Right atrium auricular region (tissue), 2 donors: ENCODE results near the gene DGUOK. TPM values are rescaled to one million over a fixed set of nuclear protein-coding genes. Genes with fewer than 3 reads are reported as not detected.
A peak's percentile ranks its signal among the peaks of the same experiment; 100 is the strongest.
"Not testable (repeated sequence)": the region's sequence is repeated elsewhere in the genome, so short reads cannot be mapped to it uniquely, and the experiment has no call there.

Experiments used
- DNase-seq: peaks from one replicate; pipeline ENCODE4 v3.0.0-alpha.2; 2019; ENCODE audit warnings: low spot score
- H3K27ac ChIP-seq, 2 donors: fragments of 200-600 bp; sonication (generic); 1 replicate in 1 of 2; 2 replicates in 1 of 2; pipeline ENCODE4 v1.5.1; 2016 to 2019
- H3K27me3 ChIP-seq, 2 donors: fragments of 200-600 bp; sonication (generic); one replicate each; pipeline versions ENCODE4 v1.5.1 to v1.6.0; 2017 to 2019
- H3K36me3 ChIP-seq: fragments of 200-600 bp; sonication (generic); one replicate; pipeline ENCODE4 v1.5.1; 2016
- H3K4me1 ChIP-seq, 2 donors: fragments of 200-600 bp; sonication (generic); one replicate each; pipeline versions ENCODE4 v1.5.1 to v1.6.0; 2017 to 2019
- H3K4me3 ChIP-seq, 2 donors: fragments of 200-600 bp; sonication (generic); 1 replicate in 1 of 2; 2 replicates in 1 of 2; pipeline ENCODE4 v1.5.1; 2017 to 2019; ENCODE audit warnings: mild to moderate bottlenecking in 1 of 2, moderate library complexity in 1 of 2
- H3K9me3 ChIP-seq, 2 donors: fragments of 200-600 bp; sonication (generic); one replicate each; pipeline ENCODE4 v1.5.1; 2019
- total RNA-seq, 2 donors: library from RNA; depleted of rRNA; stranded (reverse); fragments of >200 nt; gene quantifications; one replicate each; pipeline ENCODE4 v1.1.0, GENCODE V29; 2016
- TF ChIP-seq, protein P1 (sequence below), 2 donors: fragments of 200-600 bp; sonication (generic); IDR thresholded peaks; one replicate each; pipeline ENCODE4 v1.5.1; 2019; ENCODE audit warnings: antibody characterized with exemption in 2 of 2

The DGUOK gene
- total RNA-seq, 2 donors from 2014 or later = 33.7 to 36.2 TPM

DNA sequence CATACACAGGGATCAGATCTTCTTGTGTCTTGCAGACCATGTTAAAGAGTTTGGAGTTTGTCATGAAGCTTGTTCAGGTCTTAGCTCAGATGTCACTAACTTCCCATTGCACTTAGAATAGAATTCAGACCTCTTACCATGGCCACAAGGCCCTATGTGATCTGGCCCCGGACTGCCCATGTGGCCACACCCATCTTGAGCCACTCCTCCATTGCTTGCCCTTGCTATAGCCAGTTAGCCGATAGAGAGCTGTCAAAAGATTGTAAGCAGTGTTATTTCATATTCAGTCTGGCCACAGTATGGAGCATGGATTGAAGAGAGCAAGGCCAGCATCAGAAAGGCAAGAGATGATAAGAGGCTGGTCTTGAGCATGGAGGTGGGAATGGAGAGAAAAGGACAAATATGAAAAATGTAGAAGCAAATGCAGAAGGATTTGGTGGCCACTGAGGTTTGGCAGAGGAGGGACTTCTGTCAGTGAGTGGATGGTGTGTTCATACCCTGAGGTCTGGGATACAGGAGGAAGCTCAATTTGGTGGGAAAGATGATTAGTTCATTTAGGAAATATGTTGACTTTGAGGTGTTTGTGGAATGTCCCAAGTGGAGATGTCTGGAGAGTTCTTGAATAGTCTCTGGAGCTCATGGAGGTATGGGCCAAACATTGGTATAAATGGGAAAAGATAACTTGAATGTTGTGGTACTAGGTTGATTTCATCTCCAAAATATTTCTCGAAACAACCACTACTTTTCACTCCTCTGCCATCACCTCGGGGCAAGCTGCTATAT lies 10.6 kb downstream of the DGUOK start:
- Histone ChIP-seq H3K4me1 (peaks cover 0 to under 1% of the 10 kb centered on the region in 2 donors), H3K27me3 (no peaks in the 10 kb centered on the region), H3K27ac (no peak overlapping the region), H3K36me3 (peaks cover 9% of the 10 kb centered on the region), H3K9me3 (no peaks in the 10 kb centered on the region), H3K4me3 (no peak overlapping the region)
- TF ChIP-seq, protein P1, sequence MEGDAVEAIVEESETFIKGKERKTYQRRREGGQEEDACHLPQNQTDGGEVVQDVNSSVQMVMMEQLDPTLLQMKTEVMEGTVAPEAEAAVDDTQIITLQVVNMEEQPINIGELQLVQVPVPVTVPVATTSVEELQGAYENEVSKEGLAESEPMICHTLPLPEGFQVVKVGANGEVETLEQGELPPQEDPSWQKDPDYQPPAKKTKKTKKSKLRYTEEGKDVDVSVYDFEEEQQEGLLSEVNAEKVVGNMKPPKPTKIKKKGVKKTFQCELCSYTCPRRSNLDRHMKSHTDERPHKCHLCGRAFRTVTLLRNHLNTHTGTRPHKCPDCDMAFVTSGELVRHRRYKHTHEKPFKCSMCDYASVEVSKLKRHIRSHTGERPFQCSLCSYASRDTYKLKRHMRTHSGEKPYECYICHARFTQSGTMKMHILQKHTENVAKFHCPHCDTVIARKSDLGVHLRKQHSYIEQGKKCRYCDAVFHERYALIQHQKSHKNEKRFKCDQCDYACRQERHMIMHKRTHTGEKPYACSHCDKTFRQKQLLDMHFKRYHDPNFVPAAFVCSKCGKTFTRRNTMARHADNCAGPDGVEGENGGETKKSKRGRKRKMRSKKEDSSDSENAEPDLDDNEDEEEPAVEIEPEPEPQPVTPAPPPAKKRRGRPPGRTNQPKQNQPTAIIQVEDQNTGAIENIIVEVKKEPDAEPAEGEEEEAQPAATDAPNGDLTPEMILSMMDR (IDR thresholded peaks at IDR 0.05) = no peak
- no peak for DNase-seq

DNA sequence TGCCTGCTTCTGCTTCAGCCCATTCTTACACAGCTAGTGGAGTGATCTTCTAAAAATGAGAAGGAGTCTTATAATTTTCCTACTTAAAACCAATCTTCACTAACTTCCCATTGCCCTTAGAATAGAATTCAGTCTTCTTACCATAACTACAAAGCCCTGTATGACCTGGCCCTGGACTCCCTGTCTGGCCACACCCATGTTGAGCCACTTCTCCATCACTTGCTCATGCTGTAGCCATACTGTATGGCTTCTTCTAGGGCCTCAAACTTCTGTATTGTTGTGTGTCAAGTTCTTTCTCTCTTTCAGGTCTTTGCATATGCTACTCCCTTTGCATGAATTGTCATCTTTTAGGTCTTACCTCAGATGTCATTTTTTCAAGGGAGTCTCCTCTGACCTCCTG lies 11.2 kb downstream of the DGUOK start:
- Histone ChIP-seq H3K27ac (no peak overlapping the region), H3K36me3 (peaks cover 4% of the 10 kb centered on the region), H3K27me3 (no peaks in the 10 kb centered on the region), H3K4me1 (no peaks in the 10 kb centered on the region), H3K4me3 (no peak overlapping the region), H3K9me3 (no peaks in the 10 kb centered on the region)
- no peak for DNase-seq
- TF ChIP-seq, protein P1 (IDR thresholded peaks at IDR 0.05) = no peak

DNA sequence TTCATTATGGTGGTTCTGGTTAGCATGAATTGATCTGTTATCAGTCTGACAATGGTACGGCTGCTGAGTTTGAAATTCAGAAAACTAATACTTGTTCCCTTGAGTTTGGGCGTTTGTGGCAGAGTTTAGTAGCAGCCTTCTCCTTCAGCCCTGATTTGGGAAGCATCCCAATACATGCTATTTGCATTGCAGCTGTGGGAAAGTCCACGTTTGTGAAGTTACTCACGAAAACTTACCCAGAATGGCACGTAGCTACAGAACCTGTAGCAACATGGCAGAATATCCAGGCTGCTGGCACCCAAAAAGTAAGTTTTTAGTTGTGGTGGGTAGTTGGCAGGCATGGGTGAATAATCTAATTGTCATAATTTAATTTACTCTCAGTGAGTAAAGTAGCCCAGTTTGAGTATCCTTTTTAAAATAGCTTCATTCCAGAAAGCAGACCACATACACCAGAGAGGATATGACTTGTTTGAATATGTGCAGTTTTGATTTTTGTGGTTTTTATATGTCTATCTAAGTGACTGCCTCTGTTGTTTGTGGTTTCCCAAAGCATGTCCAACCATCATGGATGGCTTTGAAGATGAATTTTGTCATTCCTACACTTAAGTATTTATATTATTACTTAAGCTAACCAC lies 12.2 kb downstream of the DGUOK start:
- no peaks in the 10 kb centered on the region for H3K4me1 ChIP-seq
- H3K27ac ChIP-seq = no peak overlapping the region
- H3K27me3 ChIP-seq = no peaks in the 10 kb centered on the region
- TF ChIP-seq, protein P1 (IDR thresholded peaks at IDR 0.05) = no peak
- H3K9me3 ChIP-seq = no peaks in the 10 kb centered on the region
- no peak overlapping the region for H3K4me3 ChIP-seq
- no peak for DNase-seq
- H3K36me3 ChIP-seq = no peaks in the 10 kb centered on the region

DNA sequence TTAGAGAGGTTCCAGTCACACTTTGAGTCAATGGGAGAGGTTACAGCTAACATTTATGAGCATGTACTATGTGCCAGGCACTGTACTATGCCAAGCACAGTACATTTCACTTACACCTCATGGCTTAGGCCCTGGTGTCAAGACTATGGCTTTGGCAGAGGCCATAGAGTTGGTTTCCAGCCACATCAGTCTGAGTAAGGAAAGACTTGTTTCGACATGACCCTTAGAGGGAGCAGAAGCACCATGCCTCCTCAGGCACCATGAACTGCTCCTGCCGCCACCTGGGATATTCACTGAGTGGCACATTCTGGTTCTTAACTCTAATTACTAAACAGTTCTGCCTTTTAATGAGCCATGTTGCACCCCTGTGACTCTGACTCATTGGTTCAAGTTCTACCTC lies 12.7 kb downstream of the DGUOK start:
- Histone ChIP-seq H3K4me3 (no peak overlapping the region), H3K36me3 (no peaks in the 10 kb centered on the region), H3K9me3 (no peaks in the 10 kb centered on the region), H3K27me3 (no peaks in the 10 kb centered on the region), H3K4me1 (no peaks in the 10 kb centered on the region), H3K27ac (no peak overlapping the region)
- no peak for DNase-seq
- TF ChIP-seq, protein P1 (IDR thresholded peaks at IDR 0.05) = peak in 1 of 2 donors; percentile 32

DNA sequence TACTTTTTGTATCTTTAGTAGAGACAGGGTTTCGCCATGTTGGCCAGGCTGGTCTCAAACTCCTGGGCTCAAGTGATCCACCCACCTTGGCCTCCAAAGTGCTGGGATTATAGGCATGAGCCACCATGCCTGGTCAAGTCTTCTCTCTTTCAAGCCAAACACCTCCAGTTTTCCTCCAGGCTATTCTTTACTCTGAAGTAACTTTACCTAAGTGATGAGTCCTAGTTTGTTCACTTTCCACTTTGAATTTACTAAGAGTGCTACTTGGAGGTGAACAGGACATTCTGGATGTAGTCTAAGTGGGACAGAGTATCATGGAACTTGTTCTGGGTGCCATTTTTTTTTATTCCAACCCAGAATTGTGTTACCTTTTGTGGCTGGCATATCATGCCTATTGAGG lies 13.4 kb downstream of the DGUOK start:
- not testable (repeated sequence) for H3K27me3 ChIP-seq, DNase-seq, H3K27ac ChIP-seq, H3K4me3 ChIP-seq, H3K36me3 ChIP-seq, H3K4me1 ChIP-seq, H3K9me3 ChIP-seq

DNA sequence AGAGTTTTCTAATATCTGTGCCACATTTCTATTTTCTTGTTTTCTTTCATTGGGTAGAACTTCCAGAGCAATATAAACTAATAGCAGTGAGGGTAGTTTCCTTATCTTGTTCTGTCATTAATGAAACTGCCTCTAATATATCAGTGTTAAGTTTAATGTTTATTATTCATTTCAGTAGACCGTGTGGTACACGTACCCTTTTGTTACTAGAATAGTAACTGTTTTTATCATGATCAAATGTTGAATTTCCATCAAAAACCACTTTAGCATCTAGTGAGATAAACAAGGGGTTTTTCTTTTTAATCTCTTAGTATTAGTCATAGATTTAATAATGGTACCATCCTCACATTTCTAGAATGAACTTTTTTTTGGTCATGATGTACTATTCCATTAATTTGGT lies 16.0 kb downstream of the DGUOK start:
- Histone ChIP-seq H3K27ac (no peak overlapping the region), H3K4me1 (no peaks in the 10 kb centered on the region), H3K9me3 (no peaks in the 10 kb centered on the region), H3K27me3 (no peaks in the 10 kb centered on the region), H3K36me3 (peaks cover 18% of the 10 kb centered on the region), H3K4me3 (no peak overlapping the region)
- DNase-seq = no peak
- TF ChIP-seq, protein P1 (IDR thresholded peaks at IDR 0.05) = no peak
